ENCODE measurements around the gene CYCS. TPM values are rescaled to one million over a fixed set of nuclear protein-coding genes. Genes with fewer than 3 reads are reported as not detected.
"Not testable (repeated sequence)": the region's sequence is repeated elsewhere in the genome, so short reads cannot be mapped to it uniquely, and the experiment has no call there.

CYCS gene
- total RNA-seq, 4 donors from 2014 or later: 29.9 to 129 (median 66.8) TPM

GRCh38 chr7:25169683-25170082 is 44.6 kb upstream of the CYCS start:
- H3K4me3 ChIP-seq: no peak overlapping the region
- H3K9me3 ChIP-seq: no peaks in the 10 kb centered on the region
- in situ Hi-C loops (cut with MboI; ENCODE audit: low pct_ligation_motif_present in 1 of 4, low pct_unique_long_range_greater_than_20kb in 1 of 4, low sequenced_read_pairs in 3 of 4) (no loop called here), intact Hi-C loops (cut with DNase I; ENCODE audit: low total_unique reads) (no loop called here)
- peak overlapping the region in 2 of 4 donors; percentile 73 to 82 for H3K27ac ChIP-seq
- DNase-seq: no peak
- H3K27me3 ChIP-seq: no peaks in the 10 kb centered on the region
- WGBS, 2 donors (ENCODE audit: low coverage in 1 of 2): 91 to 96% methylated on average over 5 to 7 of the region's 7 CpGs
- TF ChIP-seq EP300 (IDR thresholded peaks at IDR 0.05; ENCODE audit: low read depth): no peak
- no peak for TF ChIP-seq POLR2A (IDR thresholded peaks at IDR 0.05)
- no peak for TF ChIP-seq CTCF (IDR thresholded peaks at IDR 0.05)
- TF ChIP-seq POLR2AphosphoS5 (IDR thresholded peaks at IDR 0.05): no peak
- H3K4me1 ChIP-seq: peaks cover 8 to 54% (median 29%) of the 10 kb centered on the region in 4 donors
- H3K36me3 ChIP-seq: no peaks in the 10 kb centered on the region

GRCh38 chr7:25168145-25168544 is 43.1 kb upstream of the CYCS start:
- intact Hi-C loops (cut with DNase I; ENCODE audit: low total_unique reads): no loop called here
- no peak for DNase-seq
- no peaks in the 10 kb centered on the region for H3K9me3 ChIP-seq
- TF ChIP-seq CTCF (IDR thresholded peaks at IDR 0.05): no peak
- TF ChIP-seq POLR2AphosphoS5 (IDR thresholded peaks at IDR 0.05): no peak
- no peak for TF ChIP-seq POLR2A (IDR thresholded peaks at IDR 0.05)
- TF ChIP-seq EP300 (IDR thresholded peaks at IDR 0.05; ENCODE audit: low read depth): no peak
- WGBS, 2 donors (ENCODE audit: low coverage in 1 of 2): 55 to 60% methylated on average over 1 to 4 of the region's 4 CpGs
- H3K4me3 ChIP-seq: no peak overlapping the region
- H3K27me3 ChIP-seq: no peaks in the 10 kb centered on the region
- in situ Hi-C loops (cut with MboI; ENCODE audit: low pct_ligation_motif_present in 1 of 4, low pct_unique_long_range_greater_than_20kb in 1 of 4, low sequenced_read_pairs in 3 of 4): no loop called here
- H3K4me1 ChIP-seq: peaks cover 8 to 41% (median 25%) of the 10 kb centered on the region in 4 donors
- peak overlapping the region in 3 of 4 donors; percentile 16 to 52 (median 34) for H3K27ac ChIP-seq
- H3K36me3 ChIP-seq: no peaks in the 10 kb centered on the region

GRCh38 chr7:25167262-25167843 is 42.3 kb upstream of the CYCS start:
- no peaks in the 10 kb centered on the region for H3K9me3 ChIP-seq
- in situ Hi-C loops (cut with MboI; ENCODE audit: low pct_ligation_motif_present in 1 of 4, low pct_unique_long_range_greater_than_20kb in 1 of 4, low sequenced_read_pairs in 3 of 4): no loop called here
- H3K4me1 ChIP-seq: peaks cover 8 to 41% (median 21%) of the 10 kb centered on the region in 4 donors
- no peak overlapping the region for H3K4me3 ChIP-seq
- peak overlapping the region in 3 of 4 donors; percentile 1 to 34 (median 11) for H3K27ac ChIP-seq
- DNase-seq: peak; percentile 26
- no peaks in the 10 kb centered on the region for H3K36me3 ChIP-seq
- no peak for TF ChIP-seq POLR2A (IDR thresholded peaks at IDR 0.05)
- no peak for TF ChIP-seq POLR2AphosphoS5 (IDR thresholded peaks at IDR 0.05)
- TF ChIP-seq CTCF (IDR thresholded peaks at IDR 0.05): no peak
- TF ChIP-seq EP300 (IDR thresholded peaks at IDR 0.05; ENCODE audit: low read depth): no peak
- WGBS, 2 donors (ENCODE audit: low coverage in 1 of 2): 43 to 70% methylated on average over 3 of the region's 3 CpGs
- no peaks in the 10 kb centered on the region for H3K27me3 ChIP-seq
- intact Hi-C loops (cut with DNase I; ENCODE audit: low total_unique reads): no loop called here

DNA sequence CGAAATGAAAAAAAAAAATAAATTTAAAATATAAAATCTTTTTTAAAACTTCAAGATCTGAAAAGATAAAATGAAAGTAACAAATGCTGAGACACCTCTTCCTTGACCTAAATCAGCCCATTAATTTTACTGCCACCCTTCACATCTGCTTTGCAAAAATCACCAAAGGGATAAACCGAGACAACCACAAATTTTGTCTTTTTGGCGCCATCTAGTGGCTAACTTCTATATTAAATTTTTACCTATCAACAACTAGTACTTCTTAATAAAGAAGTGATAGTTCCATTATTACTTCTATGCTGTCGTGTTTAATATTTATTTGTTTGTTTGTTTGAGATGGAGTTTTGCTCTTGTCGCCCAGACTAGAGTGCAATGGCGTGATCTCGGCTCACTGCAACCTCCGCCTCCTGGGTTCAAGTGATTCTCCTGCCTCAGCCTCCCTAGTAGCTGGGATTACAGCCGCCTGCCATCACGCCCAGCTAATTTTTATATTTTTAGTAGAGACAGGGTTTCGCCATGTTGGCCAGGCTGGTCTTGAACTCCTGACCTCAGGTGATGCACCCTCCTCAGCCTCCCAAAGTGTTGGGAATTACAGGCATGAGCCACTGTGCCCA is 35.0 kb upstream of the CYCS start:
- H3K9me3 ChIP-seq; intact Hi-C loops (cut with DNase I; ENCODE audit: low total_unique reads); H3K36me3 ChIP-seq; H3K27me3 ChIP-seq; H3K4me1 ChIP-seq; in situ Hi-C loops (cut with MboI; ENCODE audit: low pct_ligation_motif_present in 1 of 4, low pct_unique_long_range_greater_than_20kb in 1 of 4, low sequenced_read_pairs in 3 of 4); DNase-seq; H3K27ac ChIP-seq; H3K4me3 ChIP-seq: not testable (repeated sequence)
- TF ChIP-seq CTCF (IDR thresholded peaks at IDR 0.05): peak in 4 of 5 experiments; percentile 50 to 73 (median 60)
- 54 to 57% methylated on average over 11 of the region's 11 CpGs for WGBS, 2 donors (ENCODE audit: low coverage in 1 of 2)
